ENCODE measurements around the gene SHPK.

The SHPK gene

DNA sequence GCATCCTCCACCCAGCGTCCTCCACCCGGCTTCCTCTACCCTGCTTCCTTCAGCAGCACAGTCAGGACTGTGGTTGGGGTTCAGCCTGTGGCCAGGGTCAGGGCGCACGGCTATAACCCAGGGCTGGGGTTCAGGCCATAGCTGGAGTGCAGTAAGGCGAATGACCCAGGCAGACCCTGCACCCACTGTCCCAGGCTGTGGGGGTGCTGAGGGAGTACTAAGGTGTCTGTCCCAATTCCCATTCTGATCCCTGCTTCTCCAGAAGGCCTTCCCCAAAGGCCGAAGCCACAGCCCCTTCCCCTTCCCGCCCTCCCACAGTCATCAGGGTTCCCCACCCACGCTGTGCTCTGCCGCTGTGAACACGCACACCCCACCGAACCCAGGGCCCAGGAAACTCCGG is 45.0 kb upstream of the SHPK start:
- no peak for DNase-seq
- H3K27ac ChIP-seq: no peak overlapping the region
- TF ChIP-seq, protein P1, sequence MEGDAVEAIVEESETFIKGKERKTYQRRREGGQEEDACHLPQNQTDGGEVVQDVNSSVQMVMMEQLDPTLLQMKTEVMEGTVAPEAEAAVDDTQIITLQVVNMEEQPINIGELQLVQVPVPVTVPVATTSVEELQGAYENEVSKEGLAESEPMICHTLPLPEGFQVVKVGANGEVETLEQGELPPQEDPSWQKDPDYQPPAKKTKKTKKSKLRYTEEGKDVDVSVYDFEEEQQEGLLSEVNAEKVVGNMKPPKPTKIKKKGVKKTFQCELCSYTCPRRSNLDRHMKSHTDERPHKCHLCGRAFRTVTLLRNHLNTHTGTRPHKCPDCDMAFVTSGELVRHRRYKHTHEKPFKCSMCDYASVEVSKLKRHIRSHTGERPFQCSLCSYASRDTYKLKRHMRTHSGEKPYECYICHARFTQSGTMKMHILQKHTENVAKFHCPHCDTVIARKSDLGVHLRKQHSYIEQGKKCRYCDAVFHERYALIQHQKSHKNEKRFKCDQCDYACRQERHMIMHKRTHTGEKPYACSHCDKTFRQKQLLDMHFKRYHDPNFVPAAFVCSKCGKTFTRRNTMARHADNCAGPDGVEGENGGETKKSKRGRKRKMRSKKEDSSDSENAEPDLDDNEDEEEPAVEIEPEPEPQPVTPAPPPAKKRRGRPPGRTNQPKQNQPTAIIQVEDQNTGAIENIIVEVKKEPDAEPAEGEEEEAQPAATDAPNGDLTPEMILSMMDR (IDR thresholded peaks at IDR 0.05; ENCODE audit: low read depth, low read length): no peak
- no peak overlapping the region for H3K4me3 ChIP-seq (ENCODE audit: low read depth, low read length)
- H3K27me3 ChIP-seq (ENCODE audit: insufficient read depth, low read depth, severe bottlenecking): no peaks in the 10 kb centered on the region
- H3K9me3 ChIP-seq (ENCODE audit: severe bottlenecking): no peaks in the 10 kb centered on the region
- no peaks in the 10 kb centered on the region for H3K36me3 ChIP-seq

- TF ChIP-seq, protein P1 (IDR thresholded peaks at IDR 0.05; ENCODE audit: low read depth, low read length): no peak
- Histone ChIP-seq H3K27ac (no peak overlapping the region), H3K27me3 (ENCODE audit: insufficient read depth, low read depth, severe bottlenecking) (no peaks in the 10 kb centered on the region), H3K36me3 (no peaks in the 10 kb centered on the region), H3K4me3 (ENCODE audit: low read depth, low read length) (no peak overlapping the region), H3K9me3 (ENCODE audit: severe bottlenecking) (no peaks in the 10 kb centered on the region)
- no peak for DNase-seq
These were observed 43.6 kb upstream of the SHPK start for GRCh38 chr17:3679531-3680126.

- no peak for DNase-seq
- Histone ChIP-seq H3K27me3 (ENCODE audit: insufficient read depth, low read depth, severe bottlenecking) (no peaks in the 10 kb centered on the region), H3K4me3 (ENCODE audit: low read depth, low read length) (no peak overlapping the region), H3K36me3 (no peaks in the 10 kb centered on the region), H3K27ac (no peak overlapping the region), H3K9me3 (ENCODE audit: severe bottlenecking) (no peaks in the 10 kb centered on the region)
- TF ChIP-seq, protein P1 (IDR thresholded peaks at IDR 0.05; ENCODE audit: low read depth, low read length): no peak
These were observed 42.9 kb upstream of the SHPK start for GRCh38 chr17:3678821-3679530.

DNA sequence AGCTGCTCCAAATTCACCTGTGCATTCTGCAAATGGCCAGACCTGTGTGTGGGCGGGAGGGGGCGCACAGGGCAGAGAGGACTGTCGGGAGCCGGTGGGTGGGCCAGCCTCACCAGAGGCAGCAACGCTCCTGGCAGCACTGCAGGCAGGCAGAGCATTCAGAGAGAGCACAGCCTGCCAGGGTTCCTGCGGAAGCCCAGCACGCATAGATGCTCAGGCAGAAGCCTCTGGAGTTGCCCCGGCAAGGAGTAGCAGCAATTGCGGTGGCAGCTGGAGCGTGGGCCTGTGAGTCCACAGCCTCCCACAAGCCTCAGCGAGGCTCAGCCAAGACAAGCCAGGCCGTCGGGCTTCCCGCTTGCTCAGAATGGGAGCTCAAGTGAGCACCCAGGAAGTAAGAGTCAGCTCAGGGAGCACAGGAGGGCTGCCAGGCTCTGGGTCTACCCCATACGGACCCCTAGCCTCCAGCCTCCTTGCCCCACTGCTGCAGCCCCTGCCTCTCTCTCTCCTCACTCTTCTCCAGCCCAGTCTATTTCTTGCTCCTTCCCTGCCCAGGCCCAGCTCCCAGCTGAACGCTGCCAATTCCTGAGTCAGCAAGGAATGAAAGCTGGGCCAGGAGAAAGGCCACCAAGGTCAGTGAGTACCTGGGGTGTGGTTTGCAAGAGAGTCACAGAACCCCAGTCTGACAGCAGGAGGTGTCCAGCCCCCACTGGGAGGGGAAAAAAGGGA is 42.2 kb upstream of the SHPK start:
- Histone ChIP-seq H3K27me3 (ENCODE audit: insufficient read depth, low read depth, severe bottlenecking) (no peaks in the 10 kb centered on the region), H3K36me3 (no peaks in the 10 kb centered on the region), H3K9me3 (ENCODE audit: severe bottlenecking) (no peaks in the 10 kb centered on the region), H3K4me3 (ENCODE audit: low read depth, low read length) (no peak overlapping the region), H3K27ac (no peak overlapping the region)
- TF ChIP-seq, protein P1 (IDR thresholded peaks at IDR 0.05; ENCODE audit: low read depth, low read length): no peak
- DNase-seq: no peak

DNA sequence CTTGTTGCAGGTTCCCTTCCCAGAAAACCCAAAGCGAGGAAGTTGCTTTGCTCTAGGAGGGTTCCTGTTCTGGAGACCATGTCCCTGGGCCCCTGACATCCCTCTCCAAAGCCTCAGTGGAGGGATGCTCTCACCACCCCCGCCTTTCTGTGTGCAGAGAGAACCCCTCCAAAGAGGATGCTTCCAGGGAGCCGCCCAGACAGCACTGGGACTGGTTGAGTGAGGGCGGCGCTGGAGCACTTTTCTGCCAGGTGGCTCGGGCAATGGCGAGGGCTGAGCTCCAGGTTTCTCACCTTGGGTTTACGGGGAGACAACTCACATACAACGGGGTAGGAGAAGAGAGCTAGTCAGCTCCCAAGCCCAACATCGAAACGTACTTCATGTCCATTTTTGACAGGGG is 39.8 kb upstream of the SHPK start:
- H3K4me3 ChIP-seq (ENCODE audit: low read depth, low read length): no peak overlapping the region
- H3K27me3 ChIP-seq (ENCODE audit: insufficient read depth, low read depth, severe bottlenecking): no peaks in the 10 kb centered on the region
- H3K27ac ChIP-seq: no peak overlapping the region
- TF ChIP-seq, protein P1 (IDR thresholded peaks at IDR 0.05; ENCODE audit: low read depth, low read length): no peak
- DNase-seq: no peak
- H3K36me3 ChIP-seq: no peaks in the 10 kb centered on the region
- no peaks in the 10 kb centered on the region for H3K9me3 ChIP-seq (ENCODE audit: severe bottlenecking)

Measured in WERI-Rb-1 (cell line).